Measurements from ENCODE around the gene MPEG1. TPM values are rescaled to one million over a fixed set of nuclear protein-coding genes. Genes with fewer than 3 reads are reported as not detected.

MPEG1 gene
- not detected in 2 replicates for total RNA-seq (2011; cell fraction: chromatin; rRNA removed; ENCODE audit: low replicate concordance)
- not detected in 2 replicates for total RNA-seq (2011; cell fraction: nucleolus; rRNA removed)
- total RNA-seq (2011; cell fraction: nucleoplasm; rRNA removed) = not detected in 2 replicates
- total RNA-seq (2014; rRNA removed) (not detected in 2 replicates), total RNA-seq (2014; rRNA removed; fragmentation: Illumina TruSeq; extraction: Trizol) (not detected in 2 replicates), total RNA-seq (2015; rRNA removed; fragmentation: Illumina TruSeq; extraction: Trizol) (not detected in 2 replicates), total RNA-seq (2021) (0.07 TPM in 2 replicates), polyA plus RNA-seq (2011; rRNA removed) (not detected in 2 replicates), polyA plus RNA-seq (2014; fragmentation: Illumina TruSeq; extraction: Trizol) (not detected in 2 replicates), polyA plus RNA-seq (2014; fragmentation: Nextera tagmentation; extraction: Ambion mirVana) (not detected), polyA plus RNA-seq (2014; rRNA removed) (not detected in 2 replicates), polyA minus RNA-seq (2011; rRNA and poly(A)+ RNA removed) (not detected in 2 replicates), Bru-seq, nascent RNA (not detected), BruChase-seq, experiment 1, labeled RNA remaining after a 2-hour chase (not detected), BruChase-seq, experiment 2, labeled RNA remaining after a 6-hour chase (percentile 14 among the genes with signal in this experiment)
- polyA plus RNA-seq (2011; cell fraction: cytosol; rRNA removed) = not detected in 2 replicates
- polyA plus RNA-seq (2011; cell fraction: nucleus; rRNA removed) = not detected in 2 replicates
- polyA plus RNA-seq (2012) = not detected in 2 replicates
- not detected in 2 replicates for polyA minus RNA-seq (2011; cell fraction: cytosol; rRNA and poly(A)+ RNA removed)
- not detected in 2 replicates for polyA minus RNA-seq (2011; cell fraction: nucleus; rRNA and poly(A)+ RNA removed)
- long read RNA-seq, experiment 1 = 0 reads
- long read RNA-seq, experiment 2 = 0 reads
- long read RNA-seq, experiment 3 = 0 reads

GRCh38 chr11:59212744-59213631 lies at the start of gene MPEG1:
Gene MPEG1 (minus strand): TSS chr11:59212927. CDS start chr11:59212865, 62 bp downstream.
- ChIA-PET POLR2A (interaction anchor here (0.7 kb wide), 1 partner anchor 266 kb away, joined by 3 read pairs; no protein-coding TSS in a partner anchor), CTCF (ENCODE audit: low intra/inter-chr PET ratio) (no interaction called here)
- no peak for FAIRE-seq
- Histone ChIP-seq H3K9ac (ENCODE audit: insufficient read depth in 1 of 2, low read depth in 2 of 2, low read length in 2 of 2) (no peak within 1 kb of the TSS), H2AFZ (ENCODE audit: low read depth, low read length) (no peak within 1 kb of the TSS), H3K36me3 (ENCODE audit: control insufficient read depth, insufficient read depth, low read length) (no peaks in the 10 kb centered on the region), H3K9me1 (ENCODE audit: control insufficient read depth, insufficient read depth, low read length) (no peaks in the 10 kb centered on the region), H3K9me3 (replicated peaks; ENCODE audit: control insufficient read depth, insufficient read depth, low read depth, low read length) (no peaks in the 10 kb centered on the region), H3K4me1 (replicated peaks in 1 of 2; ENCODE audit: control insufficient read depth in 2 of 2, insufficient read depth in 2 of 2, low read length in 2 of 2) (no peaks in the 10 kb centered on the region), H3K4me2 (ENCODE audit: insufficient read depth, low read length) (no peak within 1 kb of the TSS), H3K27ac (ENCODE audit: extremely low read depth, low read depth, low read length) (no peak within 1 kb of the TSS), H3K79me2 (ENCODE audit: control insufficient read depth, insufficient read depth, low read length) (no peaks in the 10 kb centered on the region), H3K4me3 (no peak within 1 kb of the TSS), H4K20me1 (replicated peaks; ENCODE audit: control insufficient read depth, insufficient read depth, low read length) (no peaks in the 10 kb centered on the region), H3K27me3 (ENCODE audit: control insufficient read depth in 2 of 2, insufficient read depth in 2 of 2, low read length in 2 of 2) (peaks cover 4 to 26% of the 10 kb centered on the region in 2 experiments; a peak in 3 of 5 replicates)
- no peak for DNase-seq (ENCODE audit: extremely low read depth in 1 of 4, low spot score in 3 of 4)
- 0% methylated on average over 10 of the region's 10 CpGs for WGBS (ENCODE audit: insufficient coverage, low coverage, missing lambda C conversion rate)
- ATAC-seq = no peak
- in situ Hi-C loops (cut with MboI) (no loop called here), intact Hi-C loops (cut with micrococcal nuclease) (no loop called here)
- BruUV-seq (replicated peaks) = no TSS peak
- TF ChIP-seq XRCC4 (IDR thresholded peaks at IDR 0.05; ENCODE audit: extremely low read depth, insufficient read depth, insufficient read length) (no peak), RBM34 (IDR thresholded peaks at IDR 0.05; ENCODE audit: borderline replicate concordance, insufficient read depth, low read length) (no peak), BCL6 (CRISPR knock-in tag; IDR thresholded peaks at IDR 0.05) (no peak), CREM (IDR thresholded peaks at IDR 0.05; ENCODE audit: low read depth) (no peak), KDM2B (CRISPR knock-in tag; IDR thresholded peaks at IDR 0.05) (no peak), ZNF766 (CRISPR knock-in tag; conservative IDR thresholded peaks at IDR 0.05) (no peak)
- TF ChIP-seq, protein P1, sequence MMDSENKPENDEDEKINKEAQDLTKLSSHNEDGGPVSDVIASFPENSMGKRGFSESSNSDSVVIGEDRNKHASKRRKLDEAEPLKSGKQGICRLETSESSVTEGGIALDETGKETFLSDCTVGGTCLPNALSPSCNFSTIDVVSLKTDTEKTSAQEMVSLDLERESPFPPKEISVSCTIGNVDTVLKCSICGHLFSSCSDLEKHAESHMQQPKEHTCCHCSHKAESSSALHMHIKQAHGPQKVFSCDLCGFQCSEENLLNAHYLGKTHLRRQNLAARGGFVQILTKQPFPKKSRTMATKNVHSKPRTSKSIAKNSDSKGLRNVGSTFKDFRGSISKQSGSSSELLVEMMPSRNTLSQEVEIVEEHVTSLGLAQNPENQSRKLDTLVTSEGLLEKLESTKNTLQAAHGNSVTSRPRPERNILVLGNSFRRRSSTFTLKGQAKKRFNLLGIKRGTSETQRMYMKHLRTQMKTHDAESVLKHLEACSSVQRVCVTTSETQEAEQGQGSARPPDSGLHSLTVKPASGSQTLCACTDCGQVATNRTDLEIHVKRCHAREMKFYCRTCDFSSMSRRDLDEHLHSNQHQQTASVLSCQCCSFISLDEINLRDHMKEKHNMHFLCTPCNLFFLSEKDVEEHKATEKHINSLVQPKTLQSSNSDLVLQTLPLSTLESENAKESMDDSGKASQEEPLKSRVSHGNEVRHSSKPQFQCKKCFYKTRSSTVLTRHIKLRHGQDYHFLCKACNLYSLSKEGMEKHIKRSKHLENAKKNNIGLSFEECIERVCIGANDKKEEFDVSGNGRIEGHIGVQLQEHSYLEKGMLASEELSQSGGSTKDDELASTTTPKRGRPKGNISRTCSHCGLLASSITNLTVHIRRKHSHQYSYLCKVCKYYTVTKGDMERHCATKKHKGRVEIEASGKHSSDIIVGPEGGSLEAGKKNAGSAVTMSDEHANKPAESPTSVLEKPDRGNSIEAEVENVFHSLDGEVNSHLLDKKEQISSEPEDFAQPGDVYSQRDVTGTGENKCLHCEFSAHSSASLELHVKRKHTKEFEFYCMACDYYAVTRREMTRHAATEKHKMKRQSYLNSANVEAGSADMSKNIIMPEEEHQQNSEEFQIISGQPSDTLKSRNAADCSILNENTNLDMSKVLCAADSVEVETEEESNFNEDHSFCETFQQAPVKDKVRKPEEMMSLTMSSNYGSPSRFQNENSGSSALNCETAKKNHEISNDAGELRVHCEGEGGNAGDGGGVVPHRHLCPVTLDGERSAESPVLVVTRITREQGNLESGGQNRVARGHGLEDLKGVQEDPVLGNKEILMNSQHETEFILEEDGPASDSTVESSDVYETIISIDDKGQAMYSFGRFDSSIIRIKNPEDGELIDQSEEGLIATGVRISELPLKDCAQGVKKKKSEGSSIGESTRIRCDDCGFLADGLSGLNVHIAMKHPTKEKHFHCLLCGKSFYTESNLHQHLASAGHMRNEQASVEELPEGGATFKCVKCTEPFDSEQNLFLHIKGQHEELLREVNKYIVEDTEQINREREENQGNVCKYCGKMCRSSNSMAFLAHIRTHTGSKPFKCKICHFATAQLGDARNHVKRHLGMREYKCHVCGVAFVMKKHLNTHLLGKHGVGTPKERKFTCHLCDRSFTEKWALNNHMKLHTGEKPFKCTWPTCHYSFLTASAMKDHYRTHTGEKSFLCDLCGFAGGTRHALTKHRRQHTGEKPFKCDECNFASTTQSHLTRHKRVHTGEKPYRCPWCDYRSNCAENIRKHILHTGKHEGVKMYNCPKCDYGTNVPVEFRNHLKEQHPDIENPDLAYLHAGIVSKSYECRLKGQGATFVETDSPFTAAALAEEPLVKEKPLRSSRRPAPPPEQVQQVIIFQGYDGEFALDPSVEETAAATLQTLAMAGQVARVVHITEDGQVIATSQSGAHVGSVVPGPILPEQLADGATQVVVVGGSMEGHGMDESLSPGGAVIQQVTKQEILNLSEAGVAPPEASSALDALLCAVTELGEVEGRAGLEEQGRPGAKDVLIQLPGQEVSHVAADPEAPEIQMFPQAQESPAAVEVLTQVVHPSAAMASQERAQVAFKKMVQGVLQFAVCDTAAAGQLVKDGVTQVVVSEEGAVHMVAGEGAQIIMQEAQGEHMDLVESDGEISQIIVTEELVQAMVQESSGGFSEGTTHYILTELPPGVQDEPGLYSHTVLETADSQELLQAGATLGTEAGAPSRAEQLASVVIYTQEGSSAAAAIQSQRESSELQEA (IDR thresholded peaks at IDR 0.05; ENCODE audit: low read depth) = no peak
- TF ChIP-seq, protein P2, sequence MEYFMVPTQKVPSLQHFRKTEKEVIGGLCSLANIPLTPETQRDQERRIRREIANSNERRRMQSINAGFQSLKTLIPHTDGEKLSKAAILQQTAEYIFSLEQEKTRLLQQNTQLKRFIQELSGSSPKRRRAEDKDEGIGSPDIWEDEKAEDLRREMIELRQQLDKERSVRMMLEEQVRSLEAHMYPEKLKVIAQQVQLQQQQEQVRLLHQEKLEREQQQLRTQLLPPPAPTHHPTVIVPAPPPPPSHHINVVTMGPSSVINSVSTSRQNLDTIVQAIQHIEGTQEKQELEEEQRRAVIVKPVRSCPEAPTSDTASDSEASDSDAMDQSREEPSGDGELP (CRISPR knock-in tag; IDR thresholded peaks at IDR 0.05; ENCODE audit: borderline replicate concordance) = no peak
